ENCODE results near the gene DPH3. TPM values are rescaled to one million over a fixed set of nuclear protein-coding genes. Genes with fewer than 3 reads are reported as not detected.

Gene DPH3
- total RNA-seq, 2 donors from 2014 or later: 34.5 to 36.4 TPM

DNA sequence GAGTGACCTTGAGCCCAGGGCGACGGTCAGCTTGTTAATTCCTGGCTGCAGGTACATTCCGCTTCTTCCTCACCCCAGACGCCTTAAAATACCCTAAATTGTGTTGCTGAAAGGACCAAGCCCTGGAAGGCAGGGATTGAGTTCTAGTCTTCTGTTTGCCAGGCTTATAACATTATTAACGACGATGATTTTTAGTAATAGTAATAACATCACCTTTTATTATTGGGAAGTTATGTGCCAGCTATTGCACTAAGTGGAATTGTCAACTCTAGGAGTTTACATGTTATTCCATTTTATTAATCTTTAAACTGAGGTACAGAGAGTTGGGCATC, 678 bp upstream of the DPH3 start:
- Histone ChIP-seq H3K9me3 (ENCODE audit: control insufficient read depth, low read length) (no peaks in the 10 kb centered on the region), H3K9ac (ENCODE audit: extremely low read depth, low read length, poor library complexity, severe bottlenecking) (peak overlapping the region; percentile 98), H3K36me3 (ENCODE audit: control insufficient read depth, insufficient read depth, low read length) (peaks cover 34% of the 10 kb centered on the region), H3K27me3 (ENCODE audit: control insufficient read depth, insufficient read depth, low read length, poor library complexity, severe bottlenecking) (no peaks in the 10 kb centered on the region), H3K4me1 (ENCODE audit: control insufficient read depth, insufficient read depth, low read length) (no peaks in the 10 kb centered on the region), H3K27ac (ENCODE audit: low read depth, low read length) (peak overlapping the region; percentile 86), H3K4me3 (ENCODE audit: low read length) (peak overlapping the region; percentile 98)
- Mint-ChIP-seq H3K27me3 (ENCODE audit: insufficient read depth) (no peaks in the 10 kb centered on the region), H3K4me3 (peak overlapping the region; percentile 95), H3K27ac (peak overlapping the region; percentile 98), H3K36me3 (ENCODE audit: low read depth) (peaks cover 5% of the 10 kb centered on the region), H3K4me1 (peaks cover 19% of the 10 kb centered on the region), H3K9me3 (no peaks in the 10 kb centered on the region)
- WGBS, 2 experiments (ENCODE audit: insufficient coverage in 1 of 2, insufficient read length in 1 of 2): 0% methylated on average over 4 of the region's 6 CpGs; no CpG with 5 or more reads in 1 of the 2 experiments
- TF ChIP-seq, protein P1, sequence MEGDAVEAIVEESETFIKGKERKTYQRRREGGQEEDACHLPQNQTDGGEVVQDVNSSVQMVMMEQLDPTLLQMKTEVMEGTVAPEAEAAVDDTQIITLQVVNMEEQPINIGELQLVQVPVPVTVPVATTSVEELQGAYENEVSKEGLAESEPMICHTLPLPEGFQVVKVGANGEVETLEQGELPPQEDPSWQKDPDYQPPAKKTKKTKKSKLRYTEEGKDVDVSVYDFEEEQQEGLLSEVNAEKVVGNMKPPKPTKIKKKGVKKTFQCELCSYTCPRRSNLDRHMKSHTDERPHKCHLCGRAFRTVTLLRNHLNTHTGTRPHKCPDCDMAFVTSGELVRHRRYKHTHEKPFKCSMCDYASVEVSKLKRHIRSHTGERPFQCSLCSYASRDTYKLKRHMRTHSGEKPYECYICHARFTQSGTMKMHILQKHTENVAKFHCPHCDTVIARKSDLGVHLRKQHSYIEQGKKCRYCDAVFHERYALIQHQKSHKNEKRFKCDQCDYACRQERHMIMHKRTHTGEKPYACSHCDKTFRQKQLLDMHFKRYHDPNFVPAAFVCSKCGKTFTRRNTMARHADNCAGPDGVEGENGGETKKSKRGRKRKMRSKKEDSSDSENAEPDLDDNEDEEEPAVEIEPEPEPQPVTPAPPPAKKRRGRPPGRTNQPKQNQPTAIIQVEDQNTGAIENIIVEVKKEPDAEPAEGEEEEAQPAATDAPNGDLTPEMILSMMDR (conservative IDR thresholded peaks at IDR 0.05): no peak
- no peak for DNase-seq

DNA sequence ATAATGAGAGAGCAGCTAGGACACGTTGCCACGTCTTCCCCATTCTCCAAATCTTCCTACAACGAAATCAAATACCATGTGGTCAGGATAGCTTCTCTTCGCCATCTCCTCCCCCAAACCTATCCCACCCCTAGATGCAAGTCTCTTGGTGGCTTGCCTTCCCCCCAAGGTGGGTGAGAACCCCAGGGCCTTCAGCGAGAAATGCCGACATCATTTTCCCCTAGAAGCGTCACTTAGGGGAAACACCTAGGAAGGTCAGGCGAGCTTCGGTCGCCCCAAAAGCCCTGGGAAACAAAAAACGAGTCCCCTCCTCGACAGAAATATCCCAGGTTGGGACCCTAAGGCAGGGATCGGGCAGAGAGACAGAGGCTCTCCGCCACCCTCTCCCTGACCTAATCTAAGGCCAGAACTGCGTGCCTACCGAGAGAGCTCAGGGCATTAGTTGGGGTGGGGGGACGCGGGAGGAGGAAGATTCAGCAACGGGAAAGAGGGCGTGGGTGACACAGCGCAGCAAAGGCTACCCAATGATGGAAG, 502 bp downstream of the DPH3 start:
- H3K9ac ChIP-seq (ENCODE audit: extremely low read depth, low read length, poor library complexity, severe bottlenecking): peak overlapping the region; percentile 74
- peaks cover 19% of the 10 kb centered on the region for H3K4me1 Mint-ChIP-seq
- no peaks in the 10 kb centered on the region for H3K27me3 Mint-ChIP-seq (ENCODE audit: insufficient read depth)
- H3K4me3 Mint-ChIP-seq: peak overlapping the region; percentile 95
- H3K4me1 ChIP-seq (ENCODE audit: control insufficient read depth, insufficient read depth, low read length): no peaks in the 10 kb centered on the region
- H3K27ac Mint-ChIP-seq: peak overlapping the region; percentile 99
- peak overlapping the region; percentile 20 for H3K27ac ChIP-seq (ENCODE audit: low read depth, low read length)
- DNase-seq: no peak
- no peaks in the 10 kb centered on the region for H3K9me3 ChIP-seq (ENCODE audit: control insufficient read depth, low read length)
- peak overlapping the region; percentile 98 for H3K4me3 ChIP-seq (ENCODE audit: low read length)
- no peaks in the 10 kb centered on the region for H3K9me3 Mint-ChIP-seq
- H3K36me3 Mint-ChIP-seq (ENCODE audit: low read depth): peaks cover 6% of the 10 kb centered on the region
- WGBS, 2 experiments (ENCODE audit: insufficient coverage in 1 of 2, insufficient read length in 1 of 2): 0 to 1% methylated on average over 4 to 21 of the region's 21 CpGs
- TF ChIP-seq, protein P1 (conservative IDR thresholded peaks at IDR 0.05): no peak
- H3K36me3 ChIP-seq (ENCODE audit: control insufficient read depth, insufficient read depth, low read length): peaks cover 34% of the 10 kb centered on the region
- no peaks in the 10 kb centered on the region for H3K27me3 ChIP-seq (ENCODE audit: control insufficient read depth, insufficient read depth, low read length, poor library complexity, severe bottlenecking)

DNA sequence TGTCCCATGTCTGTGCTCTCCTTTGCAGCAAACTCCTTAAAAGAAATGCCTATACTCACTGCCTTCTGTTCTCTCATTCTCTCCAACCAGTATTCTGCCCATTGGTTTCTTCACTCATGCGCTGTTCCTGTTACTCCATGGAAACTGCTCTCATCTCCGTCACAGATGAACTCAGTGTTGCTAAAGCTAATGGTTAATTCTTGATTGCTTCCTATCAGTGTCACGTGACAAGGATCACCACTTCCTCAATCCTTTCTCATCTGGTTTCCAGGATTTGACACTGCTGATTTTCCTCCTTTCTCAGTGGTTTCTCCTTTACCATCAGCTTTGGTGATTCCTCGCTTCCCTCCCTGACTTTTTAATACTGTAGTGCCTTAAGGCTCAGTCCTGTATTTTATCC, 2.6 kb downstream of the DPH3 start:
- H3K4me3 ChIP-seq (ENCODE audit: low read length): no peak overlapping the region
- H3K27me3 ChIP-seq (ENCODE audit: control insufficient read depth, insufficient read depth, low read length, poor library complexity, severe bottlenecking): no peaks in the 10 kb centered on the region
- peaks cover 6% of the 10 kb centered on the region for H3K36me3 Mint-ChIP-seq (ENCODE audit: low read depth)
- no peak overlapping the region for H3K9ac ChIP-seq (ENCODE audit: extremely low read depth, low read length, poor library complexity, severe bottlenecking)
- peaks cover 17% of the 10 kb centered on the region for H3K4me1 Mint-ChIP-seq
- no peaks in the 10 kb centered on the region for H3K4me1 ChIP-seq (ENCODE audit: control insufficient read depth, insufficient read depth, low read length)
- no peaks in the 10 kb centered on the region for H3K9me3 Mint-ChIP-seq
- no peaks in the 10 kb centered on the region for H3K9me3 ChIP-seq (ENCODE audit: control insufficient read depth, low read length)
- 73 to 75% methylated on average over 4 of the region's 4 CpGs for WGBS, 2 experiments (ENCODE audit: insufficient coverage in 1 of 2, insufficient read length in 1 of 2)
- peaks cover 37% of the 10 kb centered on the region for H3K36me3 ChIP-seq (ENCODE audit: control insufficient read depth, insufficient read depth, low read length)
- DNase-seq: no peak
- H3K4me3 Mint-ChIP-seq: no peak overlapping the region
- no peak overlapping the region for H3K27ac Mint-ChIP-seq
- TF ChIP-seq, protein P1 (conservative IDR thresholded peaks at IDR 0.05): no peak
- H3K27ac ChIP-seq (ENCODE audit: low read depth, low read length): no peak overlapping the region
- H3K27me3 Mint-ChIP-seq (ENCODE audit: insufficient read depth): no peaks in the 10 kb centered on the region

All from endodermal cell (in vitro differentiated cells).